Parathyroid adenoma (tissue), 2 donors: ENCODE results near the gene NTRK3.

ENCODE experiments used
- H2AFZ ChIP-seq: fragments of 300-600 bp; sonication (generic); one replicate; pipeline ENCODE4 v1.7.0; 2017; ENCODE audit warnings: antibody characterized with exemption, mild to moderate bottlenecking
- H3K27ac ChIP-seq: fragments of 300-600 bp; sonication (generic); one replicate; pipeline ENCODE4 v1.7.0; 2017
- H3K27me3 ChIP-seq: fragments of 300-600 bp; sonication (generic); one replicate; pipeline ENCODE4 v1.7.0; 2017; ENCODE audit warnings: low read length; ENCODE audit not compliant: control insufficient read depth, insufficient read depth
- H3K36me3 ChIP-seq: fragments of 300-600 bp; sonication (generic); one replicate; pipeline ENCODE4 v1.7.0; 2017; ENCODE audit warnings: low read length; ENCODE audit not compliant: control insufficient read depth, insufficient read depth
- H3K4me1 ChIP-seq: fragments of 300-600 bp; sonication (generic); one replicate; pipeline ENCODE4 v1.7.0; 2017; ENCODE audit warnings: control low read depth
- H3K4me2 ChIP-seq: fragments of 300-600 bp; sonication (generic); one replicate; pipeline ENCODE4 v1.7.0; 2017; ENCODE audit warnings: low read length
- H3K4me3 ChIP-seq: fragments of 300-600 bp; sonication (generic); one replicate; pipeline ENCODE4 v1.7.0; 2017; ENCODE audit warnings: low read depth, low read length
- H3K79me2 ChIP-seq: fragments of 300-600 bp; sonication (generic); one replicate; pipeline ENCODE4 v1.7.0; 2017; ENCODE audit warnings: control low read depth
- H3K9ac ChIP-seq: fragments of 300-600 bp; sonication (generic); one replicate; pipeline ENCODE4 v1.7.0; 2017; ENCODE audit warnings: mild to moderate bottlenecking
- H3K9me3 ChIP-seq: fragments of 300-600 bp; sonication (generic); one replicate; pipeline ENCODE4 v1.7.0; 2017; ENCODE audit warnings: low read length; ENCODE audit not compliant: control insufficient read depth
- CTCF ChIP-seq: fragments of 300-600 bp; sonication (generic); IDR thresholded peaks from one replicate; pipeline ENCODE4 v1.7.0; 2017; ENCODE audit warnings: antibody characterized with exemption, mild to moderate bottlenecking
- donor health status: primary hyperparathyroidism.

NTRK3 gene

DNA sequence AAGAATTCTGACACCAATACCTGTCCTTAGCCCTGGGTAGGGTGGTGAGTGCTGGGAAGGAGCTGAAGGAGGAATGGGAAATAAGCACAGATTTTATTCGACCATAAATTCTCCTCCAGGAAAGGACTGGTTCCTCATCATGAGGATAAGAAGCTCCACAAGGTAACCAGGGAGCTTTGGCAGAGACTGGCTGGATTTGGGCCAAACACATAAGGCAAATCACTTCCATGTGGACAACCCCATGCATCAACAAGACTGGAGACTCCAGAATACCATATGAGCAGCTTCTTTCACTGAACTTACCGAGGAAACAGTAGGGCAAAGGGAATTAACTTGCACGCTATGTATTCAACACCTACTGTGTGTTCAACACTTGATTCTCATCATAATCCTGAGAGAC, 312.5 kb downstream of the NTRK3 start:
- Histone ChIP-seq H3K9me3 (no peaks in the 10 kb centered on the region), H2AFZ (no peak overlapping the region), H3K4me3 (no peak overlapping the region), H3K9ac (no peak overlapping the region), H3K4me2 (no peak overlapping the region), H3K79me2 (no peaks in the 10 kb centered on the region), H3K4me1 (no peaks in the 10 kb centered on the region), H3K27ac (no peak overlapping the region), H3K36me3 (no peaks in the 10 kb centered on the region), H3K27me3 (no peaks in the 10 kb centered on the region)
- TF ChIP-seq CTCF: no peak

- H3K4me1 ChIP-seq: no peaks in the 10 kb centered on the region
- TF ChIP-seq CTCF: no peak
- no peaks in the 10 kb centered on the region for H3K36me3 ChIP-seq
- no peaks in the 10 kb centered on the region for H3K27me3 ChIP-seq
- H2AFZ ChIP-seq: no peak overlapping the region
- H3K9me3 ChIP-seq: no peaks in the 10 kb centered on the region
- H3K4me3 ChIP-seq: no peak overlapping the region
- H3K79me2 ChIP-seq: no peaks in the 10 kb centered on the region
- no peak overlapping the region for H3K4me2 ChIP-seq
- H3K27ac ChIP-seq: no peak overlapping the region
- H3K9ac ChIP-seq: no peak overlapping the region
These were observed 312.9 kb downstream of the NTRK3 start for GRCh38 chr15:87943626-87944025.

DNA sequence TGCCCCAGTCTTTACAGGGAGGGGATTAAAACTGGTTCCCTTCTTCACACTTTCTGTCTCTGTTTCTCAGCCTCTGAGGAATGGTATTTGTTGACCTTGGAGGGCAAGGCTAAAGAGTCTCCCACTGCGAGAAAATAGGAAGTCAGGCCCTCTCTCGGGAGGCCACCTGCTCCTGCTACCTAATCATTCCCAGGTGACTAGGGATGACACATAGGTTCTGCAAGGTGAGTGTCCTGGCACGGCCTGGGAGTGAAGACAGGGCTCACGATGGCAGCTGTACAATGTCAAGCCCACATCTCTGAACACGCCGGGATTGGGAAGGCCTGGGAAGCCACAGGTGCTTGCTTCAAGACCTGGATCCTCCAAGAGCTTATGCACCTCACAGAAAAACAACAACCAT, 314.2 kb downstream of the NTRK3 start:
- H3K36me3 ChIP-seq: no peaks in the 10 kb centered on the region
- H3K27ac ChIP-seq: no peak overlapping the region
- TF ChIP-seq CTCF: no peak
- no peak overlapping the region for H3K4me3 ChIP-seq
- H3K4me2 ChIP-seq: no peak overlapping the region
- H3K79me2 ChIP-seq: no peaks in the 10 kb centered on the region
- no peak overlapping the region for H2AFZ ChIP-seq
- H3K27me3 ChIP-seq: no peaks in the 10 kb centered on the region
- H3K9ac ChIP-seq: no peak overlapping the region
- no peaks in the 10 kb centered on the region for H3K4me1 ChIP-seq
- H3K9me3 ChIP-seq: no peaks in the 10 kb centered on the region

GRCh38 chr15:87941606-87942005, 314.9 kb downstream of the NTRK3 start:
- H3K4me1 ChIP-seq: no peaks in the 10 kb centered on the region
- no peak for TF ChIP-seq CTCF

GRCh38 chr15:87940768-87941167, 315.8 kb downstream of the NTRK3 start:
- H3K4me3 ChIP-seq: no peak overlapping the region
- no peak overlapping the region for H3K9ac ChIP-seq
- H3K36me3 ChIP-seq: no peaks in the 10 kb centered on the region
- no peaks in the 10 kb centered on the region for H3K79me2 ChIP-seq
- no peaks in the 10 kb centered on the region for H3K9me3 ChIP-seq
- no peak overlapping the region for H2AFZ ChIP-seq
- no peak for TF ChIP-seq CTCF
- no peaks in the 10 kb centered on the region for H3K27me3 ChIP-seq
- no peak overlapping the region for H3K27ac ChIP-seq
- H3K4me1 ChIP-seq: no peaks in the 10 kb centered on the region
- H3K4me2 ChIP-seq: no peak overlapping the region

More at GRCh38 chr15:87941606-87942005, 314.9 kb downstream of the NTRK3 start:
- Histone ChIP-seq H3K36me3 (no peaks in the 10 kb centered on the region), H3K4me2 (no peak overlapping the region), H2AFZ (no peak overlapping the region), H3K9ac (no peak overlapping the region), H3K27me3 (no peaks in the 10 kb centered on the region), H3K27ac (no peak overlapping the region), H3K4me3 (no peak overlapping the region), H3K79me2 (no peaks in the 10 kb centered on the region), H3K9me3 (no peaks in the 10 kb centered on the region)
